GM21723 (cell line): ENCODE data around the gene GGA3.
"Not testable (repeated sequence)": the region's sequence is repeated elsewhere in the genome, so short reads cannot be mapped to it uniquely, and the experiment has no call there.

ENCODE experiments used
- ATAC-seq: cut with Tn5 transposase; IDR thresholded peaks from one replicate; pipeline ENCODE4 v1.9.1; 2021; ENCODE audit warnings: mild to moderate bottlenecking, moderate library complexity; ENCODE audit not compliant: unreplicated experiment

Gene GGA3

DNA sequence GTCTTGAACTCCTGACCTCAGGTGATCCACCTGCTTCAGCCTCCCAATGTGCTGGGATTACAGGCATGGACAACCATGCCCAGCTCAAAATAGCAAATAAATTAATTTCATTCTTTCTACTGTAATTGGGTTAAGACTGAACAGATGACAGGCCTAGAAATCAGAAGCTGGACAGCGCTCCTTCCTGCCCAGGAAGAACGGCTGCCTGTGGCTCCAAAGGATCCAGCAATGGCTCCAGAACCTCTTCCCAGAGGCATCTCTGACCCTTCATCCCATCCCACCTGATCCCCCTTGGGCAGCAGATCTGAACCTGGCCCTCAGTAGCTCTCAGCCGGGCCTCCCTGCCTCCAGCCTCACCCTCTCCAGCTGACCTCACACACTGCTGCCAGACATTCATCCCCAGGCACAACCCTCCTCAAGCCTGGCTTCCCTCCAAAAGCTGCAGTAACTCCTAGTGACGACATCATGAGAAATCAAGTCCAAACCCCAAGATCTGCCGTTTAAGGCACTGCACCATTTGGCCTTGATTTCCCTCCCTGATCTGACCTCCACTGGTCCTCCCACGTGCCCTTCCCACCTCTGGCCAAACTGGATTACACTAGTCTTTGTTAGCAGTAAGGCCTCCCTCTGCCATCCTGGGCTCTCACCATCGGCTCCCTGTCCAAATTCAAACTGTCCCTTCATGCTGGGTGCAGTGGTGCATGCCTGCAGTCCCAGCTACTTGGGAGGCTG is 12.7 kb upstream of the GGA3 start:
- ATAC-seq, result no peak

DNA sequence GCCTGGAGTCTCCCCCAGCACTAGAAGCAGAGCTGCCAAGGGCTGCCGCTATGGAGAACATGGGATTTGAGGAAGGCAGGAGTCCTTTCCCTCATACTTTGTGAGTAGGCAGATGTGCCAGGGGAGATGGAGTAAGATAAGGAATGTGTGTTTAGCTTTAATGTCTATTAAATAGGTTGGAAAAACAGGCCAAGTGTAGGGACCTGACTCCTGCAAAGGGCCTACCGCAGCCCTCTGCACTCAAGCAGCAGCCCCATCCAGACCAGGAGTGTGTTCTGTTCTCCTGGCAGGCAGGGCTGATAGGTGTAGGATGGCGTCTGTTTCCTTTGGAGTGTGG is 11.4 kb upstream of the GGA3 start:
- no peak for ATAC-seq

DNA sequence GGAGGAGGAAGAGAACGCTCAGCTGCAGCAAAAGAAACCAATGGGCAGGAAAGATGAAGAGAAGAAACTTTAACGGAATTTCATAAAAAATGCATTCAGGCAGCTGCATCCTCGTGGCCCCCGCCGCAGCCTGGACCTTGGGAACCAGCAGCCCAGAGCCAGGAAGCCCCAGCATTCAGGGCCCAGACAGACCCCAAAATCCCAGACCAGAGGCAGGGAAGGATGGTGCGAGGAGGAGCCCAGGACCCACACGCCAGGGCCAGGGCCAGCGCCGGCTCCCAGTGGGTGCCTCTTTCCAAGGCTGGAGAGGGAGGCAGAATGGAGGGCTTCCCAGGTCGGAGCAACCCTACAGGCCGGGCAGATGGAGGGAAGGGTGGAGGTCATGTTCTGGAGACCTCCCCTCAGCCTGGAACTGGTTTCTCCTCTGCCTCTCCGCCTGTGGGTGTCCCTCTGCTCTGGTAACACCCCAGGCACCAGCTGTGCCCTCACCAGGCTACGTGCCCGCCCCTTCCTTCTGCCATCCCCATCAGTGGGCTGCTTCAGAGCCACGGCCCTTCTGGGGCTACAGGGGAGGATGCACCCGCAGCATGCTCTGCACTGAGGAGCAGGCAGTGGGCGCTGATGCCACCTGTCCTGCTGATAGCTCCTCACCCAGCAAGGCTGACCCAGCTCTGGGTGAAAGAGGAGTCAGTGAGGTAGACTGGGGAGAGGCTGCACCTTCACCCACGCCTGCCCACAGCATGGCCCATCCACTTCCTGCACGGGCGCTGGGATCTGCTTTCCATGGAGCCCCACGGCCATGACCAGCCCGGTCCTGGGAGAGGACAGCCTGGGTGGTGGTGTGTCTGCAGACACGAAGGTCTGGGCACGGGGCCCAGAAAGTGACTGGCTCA is 10.8 kb upstream of the GGA3 start:
- no peak for ATAC-seq

DNA sequence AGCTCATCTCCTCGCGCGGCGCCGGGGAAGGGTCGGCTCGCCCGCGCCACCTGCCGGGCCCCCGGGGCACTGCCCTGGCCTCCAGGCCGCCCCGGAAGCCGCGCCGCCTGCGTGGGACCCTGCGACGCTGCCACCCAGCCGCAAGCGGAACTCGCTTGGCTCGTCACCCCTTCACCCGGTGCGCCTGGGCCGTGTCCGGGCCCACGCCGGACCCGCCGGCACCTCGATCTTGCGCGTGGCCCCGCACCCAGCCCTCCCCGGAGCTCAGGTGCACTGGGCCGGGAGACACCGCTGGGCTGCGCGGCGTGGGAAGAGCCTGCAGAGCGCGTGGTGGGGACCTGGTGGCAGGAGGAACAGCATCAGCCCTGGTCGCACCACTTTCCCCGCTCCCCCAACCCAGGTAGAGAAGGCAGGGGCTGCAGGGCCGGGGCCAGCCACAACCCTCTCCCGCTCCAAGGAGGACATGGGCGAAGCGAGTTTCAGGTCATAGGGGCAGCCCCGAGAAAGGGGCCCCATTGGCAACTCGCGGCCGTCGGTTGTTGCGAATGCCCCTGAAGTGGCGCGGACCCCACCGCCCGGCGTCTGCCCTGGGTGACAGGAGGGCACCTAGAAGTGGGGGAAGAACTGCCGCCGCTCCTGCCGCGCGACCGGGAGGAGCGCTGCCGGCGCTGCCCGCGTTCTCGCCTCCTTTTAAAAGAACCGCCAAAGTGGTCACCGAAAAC is 10.0 kb upstream of the GGA3 start:
- ATAC-seq, result peak; percentile 57

DNA sequence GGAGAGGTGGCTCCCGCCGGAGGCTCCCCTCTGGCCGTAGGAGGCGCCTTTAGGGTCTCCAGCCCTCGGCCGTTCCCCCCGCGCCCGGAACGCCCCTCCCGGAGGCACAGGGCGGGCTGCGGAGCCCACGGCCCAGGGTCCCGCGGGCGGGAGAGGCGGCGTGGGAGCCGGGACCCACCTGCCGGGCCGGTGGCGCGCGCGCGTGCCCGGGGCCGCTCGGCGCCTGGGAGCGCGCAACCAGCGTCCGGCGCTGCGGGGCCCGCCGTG is 9.5 kb upstream of the GGA3 start, which contains the start of gene MIF4GD:
TSS of gene MIF4GD (minus strand) at position 266 of the 267 bp plus-strand sequence. CDS start 1,036 bp downstream, outside the sequence.
- peak; percentile 21 for ATAC-seq

DNA sequence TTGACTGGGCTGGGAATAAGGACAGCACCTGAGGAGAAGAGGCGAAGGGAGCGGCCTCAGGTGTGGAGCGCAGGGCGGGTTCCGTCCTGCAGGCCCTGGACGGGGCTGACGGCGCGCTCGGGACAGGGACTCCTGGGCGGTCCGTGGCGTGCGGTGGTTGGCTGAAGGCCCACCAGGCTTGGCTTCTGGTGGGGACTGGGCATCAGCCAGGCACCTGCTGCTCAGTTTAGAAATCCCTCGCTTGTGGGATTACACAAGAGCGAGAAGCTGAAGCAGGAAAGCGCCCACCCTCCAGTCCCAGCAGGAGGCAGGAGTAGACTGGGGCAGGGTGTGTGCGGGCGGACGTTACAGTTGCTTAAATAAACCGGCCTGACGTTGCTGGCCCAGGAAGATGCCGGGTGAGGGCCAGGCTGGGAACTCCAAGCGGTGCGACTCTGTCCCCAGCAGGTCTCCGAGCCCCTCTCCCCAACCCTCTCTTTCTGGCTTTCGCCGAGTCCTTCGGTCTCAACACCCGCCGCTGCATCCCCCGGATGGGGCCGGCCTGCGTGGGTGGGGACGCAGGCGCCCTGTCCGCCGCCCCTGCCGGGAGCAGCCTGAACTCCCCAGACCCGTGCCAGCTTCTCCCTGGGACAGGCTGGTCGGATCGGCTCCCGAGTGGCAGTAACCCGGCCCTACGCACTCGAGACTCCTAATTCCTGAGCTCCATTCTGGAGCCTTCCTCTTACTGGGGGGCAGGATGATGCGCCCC is 9.0 kb upstream of the GGA3 start:
- ATAC-seq, result peak; percentile 43

DNA sequence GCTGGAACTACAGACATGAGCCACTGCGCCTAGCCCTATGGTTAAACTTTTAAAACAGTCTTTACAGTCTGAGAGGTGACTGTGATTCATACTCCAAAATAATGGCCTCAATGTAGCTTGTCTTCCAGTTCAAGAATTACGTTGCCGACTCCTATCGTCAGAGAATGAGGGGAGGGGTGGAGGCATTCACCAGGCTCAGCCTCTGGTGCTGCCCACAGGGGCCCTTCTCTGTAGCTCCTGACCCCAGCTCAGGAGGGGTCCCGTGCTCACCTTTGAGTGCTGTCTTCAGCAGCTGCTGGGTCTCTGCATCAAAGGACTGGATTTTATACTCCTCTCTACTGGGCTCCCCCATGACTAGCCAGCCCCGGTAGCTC is 8.4 kb upstream of the GGA3 start:
- ATAC-seq, result no peak

DNA sequence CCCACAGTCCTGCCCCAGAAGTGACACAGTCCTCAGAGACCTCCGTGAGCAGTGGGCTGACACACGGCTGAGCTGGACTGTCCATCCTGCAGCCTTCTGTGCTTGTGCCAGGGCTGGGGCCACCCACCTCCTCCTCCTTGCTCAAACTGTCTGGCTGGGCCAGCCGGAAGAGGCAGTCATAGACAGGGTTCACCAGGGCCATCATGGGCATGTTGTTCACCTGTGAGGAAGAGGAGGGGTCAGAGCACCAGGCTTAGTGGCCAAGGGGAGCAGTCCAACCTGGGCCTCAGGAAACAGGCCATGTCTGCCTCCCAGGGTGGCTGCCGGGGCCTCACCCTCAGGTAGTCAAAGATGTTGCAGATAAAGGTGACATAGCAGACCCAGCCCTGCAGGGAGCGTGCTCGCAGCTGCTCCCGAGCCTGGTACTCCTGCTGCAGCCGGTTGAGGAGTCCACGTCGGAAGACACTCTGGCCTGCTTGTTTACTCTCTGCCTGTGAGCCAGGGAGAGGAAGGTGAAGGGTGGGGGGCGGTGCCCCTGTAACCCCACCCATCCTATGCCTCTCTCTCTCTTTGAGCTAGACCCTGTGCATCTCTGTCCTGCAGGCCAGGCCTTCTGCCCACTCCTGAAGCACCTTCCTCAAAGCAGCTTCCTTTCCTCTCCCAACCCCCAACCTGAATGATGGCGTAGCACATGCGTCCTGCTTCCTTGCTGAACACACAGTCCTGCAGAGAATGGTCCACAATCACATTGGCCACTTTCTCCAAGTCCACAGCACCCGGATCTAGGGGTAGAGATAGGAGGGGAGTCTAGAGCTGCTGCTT is 6.2 kb upstream of the GGA3 start:
- ATAC-seq, result no peak

DNA sequence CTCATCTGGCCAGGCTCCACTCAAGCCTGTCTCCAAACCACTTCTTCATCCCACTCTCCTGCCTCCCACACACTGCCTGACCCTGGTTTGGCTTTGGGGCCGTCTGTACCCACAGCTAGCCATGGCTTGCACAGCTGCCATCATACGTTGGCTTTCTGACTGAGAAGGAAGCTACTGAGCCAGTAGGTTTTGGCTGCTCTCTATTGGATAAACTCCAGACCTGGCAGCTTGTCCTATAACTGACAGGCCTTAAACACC is 5.7 kb upstream of the GGA3 start:
- no peak for ATAC-seq

DNA sequence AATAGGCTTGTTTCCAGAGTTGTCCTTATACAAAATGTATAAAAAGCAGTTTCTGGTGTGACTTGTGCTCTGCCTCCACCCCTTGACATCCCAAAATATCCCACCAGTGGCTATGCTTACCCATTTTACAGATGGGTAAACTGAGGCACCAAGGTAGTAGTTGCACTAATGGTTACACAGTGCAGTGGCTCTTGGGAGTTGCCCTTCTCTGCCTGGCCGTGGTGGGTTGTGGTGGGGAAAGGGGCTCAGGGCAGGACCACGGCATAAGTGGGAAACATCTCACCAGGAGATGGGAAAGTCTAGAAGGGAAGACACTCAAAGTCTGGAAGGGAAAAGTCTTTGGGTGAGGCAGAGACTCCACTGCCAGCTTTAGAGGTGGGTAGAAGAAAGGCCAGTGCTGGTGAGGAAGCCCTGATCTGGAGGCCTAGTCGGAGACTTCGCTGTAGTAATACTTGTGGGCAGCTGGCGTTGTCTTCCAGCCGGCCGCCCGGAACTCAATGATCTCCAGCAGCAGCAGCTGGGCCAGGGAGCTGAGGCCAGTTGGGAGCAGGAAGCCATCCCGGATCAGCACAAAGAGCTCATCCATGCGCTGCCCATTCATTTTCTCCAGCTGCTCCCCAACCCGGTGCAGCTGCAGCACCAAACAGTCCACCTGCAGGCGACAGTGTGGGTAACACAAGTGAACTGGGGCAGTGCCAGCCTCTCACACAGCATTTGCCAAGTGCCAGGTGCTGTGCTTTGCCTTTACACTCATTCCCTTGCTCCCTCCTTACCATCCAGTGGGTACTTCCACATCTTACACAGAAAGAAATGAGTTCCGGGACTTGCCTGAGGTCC is 5.1 kb upstream of the GGA3 start:
- no peak for ATAC-seq

DNA sequence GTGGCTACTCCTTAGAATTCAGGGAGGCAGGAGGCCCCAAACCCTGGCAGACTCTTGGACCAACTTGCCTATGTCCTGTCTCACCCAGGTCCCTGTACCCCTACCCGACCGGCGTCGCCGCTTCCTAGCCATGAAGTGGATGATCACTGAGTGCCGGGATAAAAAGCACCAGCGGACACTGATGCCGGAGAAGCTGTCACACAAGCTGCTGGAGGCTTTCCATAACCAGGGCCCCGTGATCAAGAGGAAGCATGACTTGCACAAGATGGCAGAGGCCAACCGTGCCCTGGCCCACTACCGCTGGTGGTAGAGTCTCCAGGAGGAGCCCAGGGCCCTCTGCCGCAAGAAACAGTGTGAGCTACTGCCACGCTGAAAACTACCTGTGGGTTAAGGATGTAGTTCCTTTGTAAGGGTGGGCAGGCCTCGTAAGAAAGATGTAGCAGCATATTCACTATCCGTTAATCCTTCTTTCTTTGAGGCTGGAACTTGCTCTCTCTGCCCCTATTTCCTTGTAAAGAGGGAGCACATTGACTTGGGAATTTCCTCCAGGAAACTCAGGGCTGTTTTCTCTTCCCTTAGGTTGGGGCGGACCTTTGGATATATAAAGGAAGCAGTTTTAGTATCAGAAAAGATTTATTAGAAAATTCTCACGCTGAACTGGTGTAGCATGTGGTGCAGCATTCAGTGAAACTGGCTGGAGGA is 4.4 kb upstream of the GGA3 start:
- ATAC-seq, result no peak

DNA sequence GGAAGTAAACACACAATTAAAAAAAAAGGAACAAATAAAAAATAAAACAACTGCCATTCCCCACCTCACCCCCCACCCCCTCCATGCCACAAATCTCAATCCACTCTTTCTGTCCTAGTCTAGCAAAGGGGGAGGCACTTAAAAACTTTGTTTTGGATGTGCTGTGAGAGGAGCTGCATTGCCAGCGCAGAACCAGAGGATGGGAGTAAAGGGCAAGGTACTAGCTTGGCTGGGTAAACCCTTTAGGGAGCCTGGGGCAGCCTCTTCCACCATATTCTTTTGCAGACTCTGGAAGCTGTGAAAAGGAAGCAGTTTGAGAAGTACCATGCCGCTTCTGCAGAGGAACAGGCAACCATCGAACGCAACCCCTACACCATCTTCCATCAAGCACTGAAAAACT is 1.6 kb upstream of the GGA3 start:
- no peak for ATAC-seq

DNA sequence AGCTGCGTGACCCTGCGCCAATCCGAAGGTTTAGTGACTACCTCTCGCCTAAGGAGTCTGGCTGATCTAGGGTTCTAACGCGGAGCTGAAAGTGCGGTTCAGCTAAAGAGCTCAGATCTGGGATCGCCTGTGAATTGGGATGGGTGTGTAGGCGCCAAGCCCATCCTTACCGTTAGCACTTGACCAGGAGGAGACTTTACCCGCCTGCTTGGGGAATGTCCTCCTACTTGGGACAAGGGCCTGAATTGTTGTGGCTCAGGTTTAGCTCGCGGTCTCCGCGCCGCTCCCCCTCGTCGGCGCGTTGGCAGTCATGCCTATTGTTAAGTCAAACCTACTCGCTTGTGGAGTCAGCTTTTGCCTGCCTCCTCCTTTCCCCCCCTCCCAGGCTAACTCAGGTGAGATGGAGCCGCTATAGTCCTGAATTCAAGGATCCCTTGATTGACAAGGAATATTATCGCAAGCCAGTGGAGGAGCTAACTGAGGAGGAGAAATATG is 753 bp upstream of the GGA3 start:
- ATAC-seq, result no peak

DNA sequence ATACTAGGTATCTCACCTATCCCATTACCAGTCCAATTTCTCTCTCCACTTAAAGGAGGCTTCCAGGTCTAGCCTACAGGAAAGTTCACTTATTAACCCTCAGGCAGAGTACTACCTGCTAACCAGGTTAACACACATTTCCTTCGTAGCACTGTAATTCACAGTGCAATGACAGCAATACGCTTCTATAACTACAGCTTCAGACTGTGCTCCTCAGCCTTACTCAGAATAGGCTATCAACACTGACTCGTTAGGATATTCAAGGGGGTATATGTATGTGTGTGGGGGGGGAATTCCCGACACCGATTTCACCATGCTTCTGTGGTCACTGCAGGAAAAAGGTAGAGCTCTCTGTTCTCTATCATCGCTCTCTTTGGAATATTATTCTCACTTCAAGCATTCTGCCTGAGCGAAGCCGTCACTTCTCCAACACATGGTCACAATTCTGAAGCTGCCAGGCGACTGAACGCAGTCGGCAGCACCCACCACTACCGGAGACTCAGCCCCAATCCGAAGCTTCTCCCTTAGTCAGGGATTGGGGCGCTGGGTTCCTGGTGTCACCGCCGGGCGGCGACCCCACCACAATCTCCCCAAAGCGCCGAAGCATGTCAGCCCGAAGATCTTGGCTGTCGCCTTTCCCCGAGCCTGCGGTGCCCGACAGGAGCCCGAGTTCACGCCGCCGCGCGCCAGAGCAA is 618 bp downstream of the GGA3 start:
- ATAC-seq, result peak; percentile 25

DNA sequence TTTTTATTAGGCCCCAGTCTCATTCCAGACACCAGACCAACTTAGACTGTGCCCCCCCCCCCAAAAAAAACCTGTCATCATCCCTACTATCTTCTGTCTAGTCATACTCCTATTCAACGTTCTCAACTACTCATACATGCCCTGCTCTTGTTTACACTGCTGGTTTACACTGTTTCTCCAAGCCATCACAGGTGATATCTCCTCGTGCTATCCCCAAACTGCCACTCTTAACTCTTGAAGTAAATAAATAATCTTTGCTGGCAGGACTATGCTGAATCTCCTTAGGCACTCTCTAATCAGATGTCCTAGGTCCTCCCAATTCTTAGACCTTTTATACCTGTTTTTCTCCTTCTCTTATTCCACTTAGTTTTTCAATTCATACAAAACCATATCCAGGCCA is 4.2 kb downstream of the GGA3 start:
- not testable (repeated sequence) for ATAC-seq

DNA sequence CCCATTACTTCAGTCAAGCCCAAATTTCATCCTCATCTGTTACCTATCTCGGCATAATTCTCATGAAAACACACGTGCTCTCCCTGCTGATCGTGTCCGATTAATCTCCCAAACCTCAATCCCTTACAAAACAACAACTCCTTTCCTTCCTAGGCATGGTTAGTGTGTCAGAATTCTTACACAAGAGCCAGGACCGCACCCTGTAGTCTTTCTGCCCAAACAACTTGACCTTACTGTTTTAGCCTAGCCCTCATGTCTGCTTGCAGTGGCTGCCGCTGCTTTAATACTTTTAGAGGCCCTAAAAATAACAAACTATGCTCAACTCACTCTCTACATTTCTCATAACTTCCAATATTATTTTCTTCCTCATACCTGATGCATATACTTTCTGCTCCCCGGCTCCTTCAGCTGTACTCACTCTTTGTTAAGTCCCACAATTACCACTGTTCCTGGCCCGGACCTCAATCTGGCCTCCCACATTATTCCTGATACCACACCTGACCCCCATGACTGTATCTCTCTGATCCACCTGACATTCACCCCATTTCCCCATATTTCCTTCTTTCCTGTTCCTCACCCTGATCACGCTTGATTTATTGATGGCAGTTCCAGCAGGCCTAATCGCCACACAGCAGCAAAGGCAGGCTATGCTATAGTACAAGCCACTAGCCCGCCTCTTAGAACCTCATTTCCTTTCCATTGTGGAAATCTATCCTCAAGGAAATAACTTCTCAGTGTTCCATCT is 5.3 kb downstream of the GGA3 start:
- not testable (repeated sequence) for ATAC-seq

DNA sequence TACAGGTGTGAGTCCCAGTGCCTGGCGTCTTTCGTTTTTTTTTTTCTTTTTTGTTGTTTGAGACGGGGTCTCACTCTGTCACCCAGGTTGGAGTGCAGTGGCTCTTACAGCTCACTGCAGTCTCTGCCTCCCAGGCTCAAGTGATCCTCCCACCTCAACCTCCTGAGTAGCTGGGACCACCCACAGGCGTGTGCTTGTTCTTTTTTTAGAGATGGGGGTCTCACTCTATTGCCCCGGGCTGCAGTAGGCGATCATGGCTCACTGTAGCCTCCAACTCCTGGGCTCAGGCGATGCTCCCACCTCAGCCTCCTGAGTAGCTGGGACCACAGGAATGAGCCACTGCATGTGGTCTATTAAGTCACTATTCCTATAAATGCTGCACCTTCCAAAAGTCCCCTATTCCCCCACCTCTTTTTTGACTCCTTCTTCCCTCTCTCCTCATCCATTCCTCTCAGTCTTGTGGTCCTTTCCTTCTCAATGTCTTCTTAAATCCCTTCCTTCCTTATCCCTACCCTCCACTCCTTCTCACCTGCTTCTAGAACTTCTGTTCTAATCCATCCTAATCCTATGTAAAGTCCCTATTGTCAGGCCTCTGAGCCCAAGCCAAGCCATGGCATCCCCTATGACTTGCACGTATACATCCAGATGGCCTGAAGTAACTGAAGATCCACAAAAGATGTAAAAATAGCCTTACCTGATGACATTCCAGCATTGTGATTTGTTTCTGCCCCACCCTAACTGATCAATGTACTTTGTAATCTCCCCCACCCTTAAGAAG is 9.2 kb downstream of the GGA3 start:
- ATAC-seq, result no peak
